ENCODE data around the gene ACP6. TPM values are rescaled to one million over a fixed set of nuclear protein-coding genes. Genes with fewer than 3 reads are reported as not detected.
"Not testable (repeated sequence)": the region's sequence is repeated elsewhere in the genome, so short reads cannot be mapped to it uniquely, and the experiment has no call there.

The ACP6 gene
- total RNA-seq, 1 experiment from 2014 or later, result 31.5 TPM

DNA sequence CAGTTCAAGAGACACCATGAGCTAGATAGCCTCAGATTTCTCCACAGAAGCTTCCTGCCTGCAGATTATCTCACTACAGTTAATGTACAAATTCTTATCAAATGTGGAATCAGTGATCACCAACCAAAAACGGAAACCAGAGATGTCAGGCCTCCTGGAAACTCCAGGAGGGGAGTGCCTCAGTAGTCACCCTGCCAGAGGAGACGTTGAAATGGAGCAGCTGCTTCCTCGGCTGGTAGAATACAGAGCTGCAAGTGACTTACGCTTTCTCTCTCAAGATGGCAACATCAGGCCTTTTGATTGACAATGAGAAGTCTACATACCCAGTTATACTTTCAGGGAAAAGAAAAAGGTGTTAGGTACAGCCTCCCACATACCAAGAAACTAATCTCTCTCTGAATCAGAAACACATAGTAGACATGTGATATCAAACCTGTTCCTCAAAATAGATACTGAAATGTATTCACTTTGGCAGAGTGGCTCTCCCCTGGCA lies 52.2 kb downstream of the ACP6 start:
- ChIA-PET POLR2A (no interaction called here), CTCF (interaction anchor here (0.6 to 1.2 kb wide), 3 partner anchors 9 to 344 kb away, joined by 3 to 4 read pairs (median 3); no protein-coding TSS in a partner anchor)
- Mint-ChIP-seq H3K27ac (no peak overlapping the region; the same call in 1 of the 2 replicates), H3K27me3 (ENCODE audit: low read depth) (no peaks in the 10 kb centered on the region), H3K4me3 (no peak overlapping the region), H3K4me1 (no peaks in the 10 kb centered on the region), H3K9me3 (no peaks in the 10 kb centered on the region), H3K36me3 (peaks cover 85% of the 10 kb centered on the region)
- no peak for TF ChIP-seq ESRRA (CRISPR knock-in tag; IDR thresholded peaks at IDR 0.05; ENCODE audit: borderline replicate concordance)
- no peak for TF ChIP-seq GRHL2 (CRISPR knock-in tag; IDR thresholded peaks at IDR 0.05; ENCODE audit: insufficient replicate concordance, severe bottlenecking)
- no peak for TF ChIP-seq ZSCAN18 (CRISPR knock-in tag; IDR thresholded peaks at IDR 0.05)
- TF ChIP-seq IRF1 (CRISPR knock-in tag; IDR thresholded peaks at IDR 0.05), result no peak
- TF ChIP-seq, protein P1, sequence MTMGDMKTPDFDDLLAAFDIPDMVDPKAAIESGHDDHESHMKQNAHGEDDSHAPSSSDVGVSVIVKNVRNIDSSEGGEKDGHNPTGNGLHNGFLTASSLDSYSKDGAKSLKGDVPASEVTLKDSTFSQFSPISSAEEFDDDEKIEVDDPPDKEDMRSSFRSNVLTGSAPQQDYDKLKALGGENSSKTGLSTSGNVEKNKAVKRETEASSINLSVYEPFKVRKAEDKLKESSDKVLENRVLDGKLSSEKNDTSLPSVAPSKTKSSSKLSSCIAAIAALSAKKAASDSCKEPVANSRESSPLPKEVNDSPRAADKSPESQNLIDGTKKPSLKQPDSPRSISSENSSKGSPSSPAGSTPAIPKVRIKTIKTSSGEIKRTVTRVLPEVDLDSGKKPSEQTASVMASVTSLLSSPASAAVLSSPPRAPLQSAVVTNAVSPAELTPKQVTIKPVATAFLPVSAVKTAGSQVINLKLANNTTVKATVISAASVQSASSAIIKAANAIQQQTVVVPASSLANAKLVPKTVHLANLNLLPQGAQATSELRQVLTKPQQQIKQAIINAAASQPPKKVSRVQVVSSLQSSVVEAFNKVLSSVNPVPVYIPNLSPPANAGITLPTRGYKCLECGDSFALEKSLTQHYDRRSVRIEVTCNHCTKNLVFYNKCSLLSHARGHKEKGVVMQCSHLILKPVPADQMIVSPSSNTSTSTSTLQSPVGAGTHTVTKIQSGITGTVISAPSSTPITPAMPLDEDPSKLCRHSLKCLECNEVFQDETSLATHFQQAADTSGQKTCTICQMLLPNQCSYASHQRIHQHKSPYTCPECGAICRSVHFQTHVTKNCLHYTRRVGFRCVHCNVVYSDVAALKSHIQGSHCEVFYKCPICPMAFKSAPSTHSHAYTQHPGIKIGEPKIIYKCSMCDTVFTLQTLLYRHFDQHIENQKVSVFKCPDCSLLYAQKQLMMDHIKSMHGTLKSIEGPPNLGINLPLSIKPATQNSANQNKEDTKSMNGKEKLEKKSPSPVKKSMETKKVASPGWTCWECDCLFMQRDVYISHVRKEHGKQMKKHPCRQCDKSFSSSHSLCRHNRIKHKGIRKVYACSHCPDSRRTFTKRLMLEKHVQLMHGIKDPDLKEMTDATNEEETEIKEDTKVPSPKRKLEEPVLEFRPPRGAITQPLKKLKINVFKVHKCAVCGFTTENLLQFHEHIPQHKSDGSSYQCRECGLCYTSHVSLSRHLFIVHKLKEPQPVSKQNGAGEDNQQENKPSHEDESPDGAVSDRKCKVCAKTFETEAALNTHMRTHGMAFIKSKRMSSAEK (CRISPR knock-in tag; IDR thresholded peaks at IDR 0.05; ENCODE audit: borderline replicate concordance), result no peak
- TF ChIP-seq, protein P2, sequence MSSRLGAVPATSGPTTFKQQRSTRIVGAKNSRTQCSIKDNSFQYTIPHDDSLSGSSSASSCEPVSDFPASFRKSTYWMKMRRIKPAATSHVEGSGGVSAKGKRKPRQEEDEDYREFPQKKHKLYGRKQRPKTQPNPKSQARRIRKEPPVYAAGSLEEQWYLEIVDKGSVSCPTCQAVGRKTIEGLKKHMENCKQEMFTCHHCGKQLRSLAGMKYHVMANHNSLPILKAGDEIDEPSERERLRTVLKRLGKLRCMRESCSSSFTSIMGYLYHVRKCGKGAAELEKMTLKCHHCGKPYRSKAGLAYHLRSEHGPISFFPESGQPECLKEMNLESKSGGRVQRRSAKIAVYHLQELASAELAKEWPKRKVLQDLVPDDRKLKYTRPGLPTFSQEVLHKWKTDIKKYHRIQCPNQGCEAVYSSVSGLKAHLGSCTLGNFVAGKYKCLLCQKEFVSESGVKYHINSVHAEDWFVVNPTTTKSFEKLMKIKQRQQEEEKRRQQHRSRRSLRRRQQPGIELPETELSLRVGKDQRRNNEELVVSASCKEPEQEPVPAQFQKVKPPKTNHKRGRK (CRISPR knock-in tag; IDR thresholded peaks at IDR 0.05; ENCODE audit: borderline replicate concordance), result no peak
- TF ChIP-seq, protein P3, sequence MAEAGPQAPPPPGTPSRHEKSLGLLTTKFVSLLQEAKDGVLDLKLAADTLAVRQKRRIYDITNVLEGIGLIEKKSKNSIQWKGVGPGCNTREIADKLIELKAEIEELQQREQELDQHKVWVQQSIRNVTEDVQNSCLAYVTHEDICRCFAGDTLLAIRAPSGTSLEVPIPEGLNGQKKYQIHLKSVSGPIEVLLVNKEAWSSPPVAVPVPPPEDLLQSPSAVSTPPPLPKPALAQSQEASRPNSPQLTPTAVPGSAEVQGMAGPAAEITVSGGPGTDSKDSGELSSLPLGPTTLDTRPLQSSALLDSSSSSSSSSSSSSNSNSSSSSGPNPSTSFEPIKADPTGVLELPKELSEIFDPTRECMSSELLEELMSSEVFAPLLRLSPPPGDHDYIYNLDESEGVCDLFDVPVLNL (CRISPR knock-in tag; IDR thresholded peaks at IDR 0.05; ENCODE audit: borderline replicate concordance, low read depth), result no peak
- TF ChIP-seq SMAD3 (CRISPR knock-in tag; IDR thresholded peaks at IDR 0.05; ENCODE audit: borderline replicate concordance), result no peak
- TF ChIP-seq ZNF396 (CRISPR knock-in tag; IDR thresholded peaks at IDR 0.05; ENCODE audit: borderline replicate concordance), result no peak
- no peak for TF ChIP-seq ATF1 (CRISPR knock-in tag; IDR thresholded peaks at IDR 0.05)
- TF ChIP-seq ZNF263 (CRISPR knock-in tag; IDR thresholded peaks at IDR 0.05; ENCODE audit: low read depth), result no peak
- no peak for DNase-seq (ENCODE audit: low spot score)
- no peak for ATAC-seq

DNA sequence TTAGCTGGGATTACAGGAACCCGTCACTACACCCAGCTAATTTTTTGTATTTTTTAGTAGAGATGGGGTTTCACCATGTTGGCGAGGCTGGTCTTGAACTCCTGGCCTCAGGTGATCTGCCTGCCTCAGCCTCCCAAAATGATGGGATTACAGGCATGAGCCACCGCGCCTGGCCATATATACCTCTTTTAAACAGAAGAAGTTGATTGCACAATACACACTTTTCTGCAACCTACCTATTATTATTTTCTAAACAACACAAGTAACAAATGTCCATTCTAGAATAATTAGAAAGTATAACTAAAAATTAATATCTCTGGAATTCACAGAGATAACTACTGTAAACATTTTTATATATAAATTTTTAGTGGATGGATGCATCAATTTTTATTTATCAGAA lies 55.4 kb downstream of the ACP6 start:
- Mint-ChIP-seq H3K4me1 (peaks cover 12% of the 10 kb centered on the region), H3K36me3 (peaks cover 72% of the 10 kb centered on the region)

DNA sequence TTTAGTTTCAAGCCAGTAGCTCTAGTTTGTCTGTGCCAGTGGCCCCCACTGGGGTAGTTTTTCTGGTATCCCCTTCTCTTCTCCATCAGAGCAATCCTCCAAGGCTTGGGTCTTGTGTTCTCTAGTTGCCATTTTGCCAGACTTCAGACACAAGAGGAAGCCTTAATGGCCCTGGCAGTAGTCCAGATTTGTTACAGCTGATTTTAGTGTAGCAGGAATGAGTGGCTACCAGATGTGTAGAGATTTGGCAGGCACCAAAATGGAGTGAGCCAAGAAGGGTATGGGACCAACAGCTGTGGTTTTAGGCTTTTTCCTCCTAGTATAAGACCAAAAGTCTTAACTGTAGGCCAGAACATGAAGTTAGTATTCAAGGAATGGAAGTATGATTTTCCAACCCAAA lies 56.8 kb downstream of the ACP6 start:
- ChIA-PET CTCF (no interaction called here), POLR2A (no interaction called here)
- TF ChIP-seq HMGA2 (CRISPR knock-in tag; IDR thresholded peaks at IDR 0.05) (no peak), TEAD1 (CRISPR knock-in tag; IDR thresholded peaks at IDR 0.05) (no peak), FOXP4 (CRISPR knock-in tag; IDR thresholded peaks at IDR 0.05) (no peak), ZNF671 (CRISPR knock-in tag; IDR thresholded peaks at IDR 0.05) (no peak), ESRRA (CRISPR knock-in tag; IDR thresholded peaks at IDR 0.05; ENCODE audit: borderline replicate concordance) (no peak), E2F1 (CRISPR knock-in tag; IDR thresholded peaks at IDR 0.05) (no peak), ELF4 (CRISPR knock-in tag; IDR thresholded peaks at IDR 0.05; ENCODE audit: low read depth) (no peak)

More for the DNA sequence above, 55.4 kb downstream of the ACP6 start:
- H3K27ac Mint-ChIP-seq; CTCF ChIA-PET; DNase-seq (ENCODE audit: low spot score); POLR2A ChIA-PET; H3K4me3 Mint-ChIP-seq; ATAC-seq; H3K9me3 Mint-ChIP-seq; H3K27me3 Mint-ChIP-seq (ENCODE audit: low read depth): not testable (repeated sequence)

More for the DNA sequence above, 56.8 kb downstream of the ACP6 start:
- Mint-ChIP-seq H3K36me3 (peaks cover 63% of the 10 kb centered on the region), H3K4me1 (peaks cover 12% of the 10 kb centered on the region), H3K4me3 (no peak overlapping the region), H3K27ac (no peak overlapping the region), H3K27me3 (ENCODE audit: low read depth) (no peaks in the 10 kb centered on the region), H3K9me3 (no peaks in the 10 kb centered on the region)
- ATAC-seq, result no peak
- DNase-seq (ENCODE audit: low spot score), result no peak

Data from WTC11 (cell line).